ENCODE data around the gene HES7. TPM values are rescaled to one million over a fixed set of nuclear protein-coding genes. Genes with fewer than 3 reads are reported as not detected.

HES7 gene
- total and polyA plus RNA-seq, 9 of the 15 experiments (the other 6 are each of a cell fraction or from before 2014, with no cell fraction given), result 0.03 to 1.7 (median 0.14) TPM; not detected in 1

GRCh38 chr17:8163978-8164814 lies 40.3 kb upstream of the HES7 start (continued):
- TF ChIP-seq, protein P1, sequence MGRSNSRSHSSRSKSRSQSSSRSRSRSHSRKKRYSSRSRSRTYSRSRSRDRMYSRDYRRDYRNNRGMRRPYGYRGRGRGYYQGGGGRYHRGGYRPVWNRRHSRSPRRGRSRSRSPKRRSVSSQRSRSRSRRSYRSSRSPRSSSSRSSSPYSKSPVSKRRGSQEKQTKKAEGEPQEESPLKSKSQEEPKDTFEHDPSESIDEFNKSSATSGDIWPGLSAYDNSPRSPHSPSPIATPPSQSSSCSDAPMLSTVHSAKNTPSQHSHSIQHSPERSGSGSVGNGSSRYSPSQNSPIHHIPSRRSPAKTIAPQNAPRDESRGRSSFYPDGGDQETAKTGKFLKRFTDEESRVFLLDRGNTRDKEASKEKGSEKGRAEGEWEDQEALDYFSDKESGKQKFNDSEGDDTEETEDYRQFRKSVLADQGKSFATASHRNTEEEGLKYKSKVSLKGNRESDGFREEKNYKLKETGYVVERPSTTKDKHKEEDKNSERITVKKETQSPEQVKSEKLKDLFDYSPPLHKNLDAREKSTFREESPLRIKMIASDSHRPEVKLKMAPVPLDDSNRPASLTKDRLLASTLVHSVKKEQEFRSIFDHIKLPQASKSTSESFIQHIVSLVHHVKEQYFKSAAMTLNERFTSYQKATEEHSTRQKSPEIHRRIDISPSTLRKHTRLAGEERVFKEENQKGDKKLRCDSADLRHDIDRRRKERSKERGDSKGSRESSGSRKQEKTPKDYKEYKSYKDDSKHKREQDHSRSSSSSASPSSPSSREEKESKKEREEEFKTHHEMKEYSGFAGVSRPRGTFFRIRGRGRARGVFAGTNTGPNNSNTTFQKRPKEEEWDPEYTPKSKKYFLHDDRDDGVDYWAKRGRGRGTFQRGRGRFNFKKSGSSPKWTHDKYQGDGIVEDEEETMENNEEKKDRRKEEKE (IDR thresholded peaks at IDR 0.05; ENCODE audit: borderline replicate concordance in 1 of 2, control insufficient read depth in 1 of 2, low read depth in 2 of 2, low read length in 1 of 2), result peak in 1 of 2 experiments; percentile 67; a peak in 1 of 4 replicates
- TF ChIP-seq LEF1 (IDR thresholded peaks at IDR 0.05) (peak; percentile 90), ZNF707 (CRISPR knock-in tag; conservative IDR thresholded peaks at IDR 0.05) (no peak), NBN (IDR thresholded peaks at IDR 0.05; ENCODE audit: low read depth) (peak; percentile 52; the same call in 1 of the 2 replicates), CBX2 (IDR thresholded peaks at IDR 0.05; ENCODE audit: insufficient read depth, low read length, poor library complexity, severe bottlenecking) (no peak), CBFA2T2 (conservative IDR thresholded peaks at IDR 0.05) (peak; percentile 38; the same call in 1 of the 2 replicates), CXXC5 (CRISPR knock-in tag; IDR thresholded peaks at IDR 0.05) (0 out of 2 replicates have a peak, but pooled peaks have one; percentile 13), VEZF1 (CRISPR knock-in tag; IDR thresholded peaks at IDR 0.05) (peak; percentile 96), MAZ (CRISPR knock-in tag; conservative IDR thresholded peaks at IDR 0.05 in 1 of 2, IDR thresholded peaks at IDR 0.05 in 1 of 2) (peak; percentile 84 to 90), RB1 (IDR thresholded peaks at IDR 0.05; ENCODE audit: low read depth) (no peak), FOXP4 (CRISPR knock-in tag; IDR thresholded peaks at IDR 0.05; ENCODE audit: borderline replicate concordance) (no peak), GABPB1 (CRISPR knock-in tag; IDR thresholded peaks at IDR 0.05) (no peak), ETV1 (tag; conservative IDR thresholded peaks at IDR 0.05; ENCODE audit: low read depth) (peak; percentile 82), POLR2H (tag; IDR thresholded peaks at IDR 0.05; ENCODE audit: low read depth) (0 out of 2 replicates have a peak, but pooled peaks have one; percentile 26), ELF4 (CRISPR knock-in tag; IDR thresholded peaks at IDR 0.05) (no peak), GABPA (tag; conservative IDR thresholded peaks at IDR 0.05; ENCODE audit: low read depth) (0 out of 2 replicates have a peak, but pooled peaks have one; percentile 18), SRF (CRISPR knock-in tag; IDR thresholded peaks at IDR 0.05) (peak in 1 of 2 experiments; percentile 69; a peak in 1 of 4 replicates), ZNF780A (CRISPR knock-in tag; IDR thresholded peaks at IDR 0.05) (no peak)

Measured in K562 (cell line).